ENCODE data around the gene CDH6. TPM values are rescaled to one million over a fixed set of nuclear protein-coding genes. Genes with fewer than 3 reads are reported as not detected.
"Not testable (repeated sequence)": the region's sequence is repeated elsewhere in the genome, so short reads cannot be mapped to it uniquely, and the experiment has no call there.

Gene CDH6
- polyA plus RNA-seq, 4 donors: 50.5 to 66.2 (median 62.9) TPM

DNA sequence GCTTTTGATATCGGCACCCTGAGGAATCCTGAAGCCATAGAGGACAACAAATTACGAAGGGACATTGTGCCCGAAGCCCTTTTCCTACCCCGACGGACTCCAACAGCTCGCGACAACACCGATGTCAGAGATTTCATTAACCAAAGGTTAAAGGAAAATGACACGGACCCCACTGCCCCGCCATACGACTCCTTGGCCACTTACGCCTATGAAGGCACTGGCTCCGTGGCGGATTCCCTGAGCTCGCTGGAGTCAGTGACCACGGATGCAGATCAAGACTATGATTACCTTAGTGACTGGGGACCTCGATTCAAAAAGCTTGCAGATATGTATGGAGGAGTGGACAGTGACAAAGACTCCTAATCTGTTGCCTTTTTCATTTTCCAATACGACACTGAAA lies 129.5 kb downstream of the CDH6 start:
- DNase-seq (ENCODE audit: low read depth in 4 of 4, low spot score in 3 of 4): no peak

DNA sequence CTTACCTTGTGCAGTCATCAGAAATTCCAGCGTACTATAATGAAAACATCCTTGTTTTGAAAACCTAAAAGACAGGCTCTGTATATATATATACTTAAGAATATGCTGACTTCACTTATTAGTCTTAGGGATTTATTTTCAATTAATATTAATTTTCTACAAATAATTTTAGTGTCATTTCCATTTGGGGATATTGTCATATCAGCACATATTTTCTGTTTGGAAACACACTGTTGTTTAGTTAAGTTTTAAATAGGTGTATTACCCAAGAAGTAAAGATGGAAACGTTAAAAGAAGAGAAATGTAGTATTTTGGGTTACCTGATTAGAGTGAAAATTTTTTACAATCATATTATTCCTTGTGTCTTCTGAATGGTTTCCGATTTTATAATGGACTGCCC lies 131.4 kb downstream of the CDH6 start:
- DNase-seq (ENCODE audit: low read depth in 4 of 4, low spot score in 3 of 4): no peak

DNA sequence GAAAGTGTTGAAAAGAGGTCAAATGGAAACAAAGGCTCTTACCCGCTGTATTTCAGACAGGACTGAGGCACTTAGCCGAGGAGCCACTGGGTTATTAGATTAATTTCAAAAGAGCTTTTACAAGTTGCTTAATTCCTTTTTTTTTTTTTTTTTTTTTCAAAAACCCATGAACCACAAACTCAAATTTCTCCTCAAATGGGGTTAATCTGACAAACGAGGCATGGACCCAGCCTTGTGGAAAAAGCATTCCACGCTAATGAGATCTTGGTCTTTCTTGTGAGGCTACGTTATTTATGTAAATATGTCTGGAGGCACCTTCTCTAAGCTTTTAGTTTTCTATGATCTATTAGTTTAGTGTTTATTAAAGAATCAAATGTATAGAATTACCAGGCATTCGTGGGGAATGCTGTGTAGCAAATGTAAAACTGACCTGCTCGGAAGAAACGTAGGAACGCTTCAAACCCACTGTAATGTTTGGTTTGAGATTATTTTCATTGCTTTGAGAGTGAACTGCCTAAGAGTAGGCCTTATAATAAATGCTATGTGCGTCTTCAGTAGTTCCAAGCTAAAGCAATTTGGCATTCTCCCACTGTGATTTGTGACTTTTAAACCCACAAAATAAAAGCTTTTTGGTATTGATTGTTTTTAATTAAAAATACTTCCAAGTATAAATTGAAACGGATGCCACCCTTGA lies 134.7 kb downstream of the CDH6 start:
- DNase-seq (ENCODE audit: low read depth in 4 of 4, low spot score in 3 of 4): no peak

DNA sequence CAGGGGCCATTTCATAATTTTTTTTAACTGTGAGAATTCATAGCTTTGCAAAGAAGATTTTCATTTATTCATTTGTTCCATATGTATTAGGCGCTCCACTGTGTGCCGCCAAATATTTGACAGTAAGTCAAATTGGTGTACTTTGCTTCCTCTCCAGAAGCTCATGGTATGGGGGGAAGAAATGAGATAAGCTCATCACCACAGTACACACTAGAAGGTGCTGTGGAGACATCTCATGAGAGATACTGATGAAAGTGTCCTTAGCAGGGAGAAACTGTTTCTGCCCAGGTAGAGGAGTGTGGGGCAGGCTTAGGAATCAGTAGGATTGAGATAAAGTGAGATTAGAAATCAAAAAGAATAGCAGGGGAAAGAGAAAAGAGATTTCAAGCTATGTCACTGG lies 136.2 kb downstream of the CDH6 start:
- DNase-seq (ENCODE audit: low read depth in 4 of 4, low spot score in 3 of 4): no peak

DNA sequence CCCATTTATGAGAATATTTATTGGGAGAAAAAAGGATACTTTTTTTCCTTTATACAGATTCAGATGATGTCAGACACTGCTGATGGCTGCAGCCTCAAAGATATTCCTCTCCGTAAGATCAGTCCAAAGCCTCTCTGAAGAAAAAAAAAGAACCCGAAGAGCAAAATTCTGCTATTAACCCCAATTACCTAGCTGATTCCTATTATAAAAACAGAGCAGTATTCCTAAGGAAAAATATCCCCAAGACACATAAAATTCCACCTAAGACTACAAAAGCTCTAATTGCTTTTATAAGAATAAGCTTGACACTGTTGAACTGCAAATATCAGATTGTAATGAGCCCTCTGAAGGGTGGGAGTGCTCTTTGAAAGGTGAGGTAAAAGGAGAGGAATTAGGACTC lies 138.7 kb downstream of the CDH6 start:
- DNase-seq (ENCODE audit: low read depth in 4 of 4, low spot score in 3 of 4): no peak

DNA sequence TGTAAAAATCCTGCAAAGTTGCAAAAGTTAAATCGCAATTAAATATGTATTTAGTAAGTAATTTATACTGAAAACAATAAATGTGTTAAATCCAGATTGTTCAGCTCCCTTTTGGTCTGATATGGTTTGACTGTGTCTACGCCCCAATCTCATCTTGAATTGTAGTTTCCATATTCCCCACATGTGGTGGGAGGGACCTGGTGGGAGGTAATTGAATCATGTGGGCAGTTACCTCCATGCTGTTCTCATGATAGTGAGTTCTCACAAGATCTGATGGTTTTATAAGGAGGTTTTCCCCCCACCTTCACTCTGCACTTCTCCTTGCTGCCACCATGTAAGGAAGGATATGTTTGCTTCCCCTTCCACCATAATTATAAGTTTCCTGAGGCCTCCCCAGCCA lies 140.0 kb downstream of the CDH6 start:
- DNase-seq (ENCODE audit: low read depth in 4 of 4, low spot score in 3 of 4): no peak

DNA sequence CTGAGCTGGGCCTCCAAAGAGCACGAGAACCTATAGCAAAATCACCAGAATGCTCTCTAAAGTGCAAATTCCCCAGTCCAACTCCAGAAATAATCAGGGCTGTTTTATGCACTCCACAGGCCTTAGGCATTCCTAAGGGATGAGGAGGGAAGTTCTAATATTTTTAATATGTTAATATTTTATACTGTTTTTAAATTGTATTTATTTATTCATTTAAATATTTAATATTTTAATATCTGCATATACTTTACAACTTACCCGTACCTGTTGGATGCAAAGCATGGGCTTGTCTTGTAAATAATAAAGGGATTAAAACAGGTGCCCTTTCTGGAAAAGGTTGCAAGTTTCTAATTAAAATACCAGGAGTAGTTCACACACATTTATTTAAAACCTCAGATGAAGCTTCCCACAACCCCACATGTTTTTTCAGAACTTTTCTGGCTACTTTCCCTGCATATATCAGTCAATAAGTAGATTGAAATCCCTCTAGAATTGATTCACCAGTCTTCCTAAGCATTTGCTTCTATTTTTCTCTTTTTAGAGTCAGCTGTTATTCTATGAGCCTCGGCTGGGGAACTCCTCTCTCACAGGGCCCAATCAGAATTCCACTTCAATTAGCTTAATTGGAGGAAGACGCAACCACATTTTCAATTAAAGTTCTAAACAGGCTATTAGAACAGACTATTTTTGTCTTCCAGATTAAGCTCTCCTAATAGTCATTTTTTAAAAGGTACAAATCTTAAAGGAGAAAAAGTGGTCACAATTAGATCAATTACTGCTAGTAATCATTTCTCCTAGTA lies 140.8 kb downstream of the CDH6 start:
- no peak for DNase-seq (ENCODE audit: low read depth in 4 of 4, low spot score in 3 of 4)

DNA sequence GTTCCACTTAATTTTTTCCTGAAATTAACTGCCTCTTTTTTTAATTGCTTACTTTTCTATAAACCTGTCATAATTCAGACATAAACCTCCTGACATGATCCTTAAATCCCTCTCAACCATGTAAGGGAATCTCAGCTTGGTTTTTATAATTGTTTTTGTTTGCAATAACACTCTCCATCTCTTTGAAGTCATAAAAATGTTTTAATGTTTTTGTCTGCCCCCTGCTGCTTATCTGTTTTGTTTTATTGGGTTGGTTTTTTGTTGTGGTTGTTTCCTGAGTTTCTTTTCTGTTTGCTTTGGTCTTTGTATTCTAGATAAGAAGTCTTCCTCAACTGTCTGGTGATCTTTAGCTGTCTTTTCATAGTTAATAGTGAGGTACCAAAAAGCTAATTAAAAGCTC lies 142.0 kb downstream of the CDH6 start:
- DNase-seq (ENCODE audit: low read depth in 4 of 4, low spot score in 3 of 4): peak in 1 of 4 donors; percentile 2

DNA sequence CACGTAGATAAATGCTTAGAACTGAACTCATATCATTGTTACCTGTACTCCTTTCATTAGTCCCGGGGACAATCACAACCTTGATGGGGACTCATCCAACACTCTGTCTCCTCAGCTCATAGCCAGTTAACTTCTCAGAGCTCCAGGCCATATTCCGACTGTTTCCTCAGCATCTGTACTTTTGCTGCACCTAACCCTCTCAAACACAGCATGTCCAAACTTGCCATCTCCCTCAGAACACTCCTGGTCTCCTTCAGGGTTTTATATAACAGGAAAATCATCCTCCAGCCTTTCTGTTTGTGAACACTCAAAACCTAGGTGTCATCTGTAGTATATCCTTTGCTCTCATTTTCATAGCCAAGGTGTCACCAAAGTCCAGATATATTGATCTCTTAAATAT lies 150.5 kb downstream of the CDH6 start:
- DNase-seq (ENCODE audit: low read depth in 4 of 4, low spot score in 3 of 4): no peak

DNA sequence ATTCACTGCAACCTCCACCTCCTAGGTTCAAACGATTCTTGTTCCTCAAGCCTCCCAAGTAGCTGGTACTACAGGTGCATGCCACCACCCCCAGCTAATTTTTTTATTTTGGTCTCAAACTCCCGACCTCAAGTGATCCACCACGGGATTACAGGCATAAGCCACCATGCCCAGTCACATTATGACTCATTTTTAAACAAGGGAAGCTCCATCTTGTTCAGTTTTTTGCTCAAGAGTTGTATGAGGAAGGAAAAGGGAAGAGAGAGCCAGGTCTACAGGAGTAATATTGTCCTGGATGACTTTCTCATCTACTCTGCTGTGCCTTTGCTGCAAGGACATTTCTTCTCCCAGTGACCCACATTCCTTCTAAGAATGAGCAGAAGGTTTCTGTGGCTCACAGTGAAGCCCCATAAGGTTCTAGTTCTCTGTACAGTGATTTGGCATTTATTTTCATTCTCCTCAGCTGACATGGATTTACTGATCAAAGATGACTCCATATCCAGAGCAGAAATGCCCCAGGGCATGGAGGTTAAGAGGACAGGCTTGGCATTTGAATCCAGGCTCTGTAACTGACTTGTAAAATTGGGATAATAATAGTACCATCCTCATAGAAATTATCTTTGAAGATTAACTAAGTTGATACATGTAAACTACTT lies 153.5 kb downstream of the CDH6 start:
- DNase-seq (ENCODE audit: low read depth in 4 of 4, low spot score in 3 of 4): no peak

GRCh38 chr5:31347552-31347905 lies 154.0 kb downstream of the CDH6 start:
- no peak for DNase-seq (ENCODE audit: low read depth in 4 of 4, low spot score in 3 of 4)

DNA sequence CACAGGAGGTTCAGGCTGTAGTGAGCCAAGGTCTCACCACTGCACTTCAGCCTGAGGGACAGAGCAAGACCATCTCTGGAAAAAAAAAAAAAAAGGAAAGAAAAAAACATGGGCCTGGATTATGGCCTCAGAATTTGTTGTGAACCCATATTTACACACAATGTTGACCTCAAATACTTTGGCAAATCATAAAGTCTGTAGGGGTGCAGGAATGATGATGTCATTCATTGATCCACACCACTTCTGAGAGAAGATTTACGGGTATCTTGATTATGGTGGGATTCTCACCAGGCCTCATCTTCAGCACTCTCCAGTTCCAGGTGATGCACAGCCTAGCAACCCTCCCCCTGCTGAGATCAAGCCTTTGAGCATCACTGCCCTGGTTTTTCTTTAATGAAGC lies 156.9 kb downstream of the CDH6 start:
- no peak for DNase-seq (ENCODE audit: low read depth in 4 of 4, low spot score in 3 of 4)

DNA sequence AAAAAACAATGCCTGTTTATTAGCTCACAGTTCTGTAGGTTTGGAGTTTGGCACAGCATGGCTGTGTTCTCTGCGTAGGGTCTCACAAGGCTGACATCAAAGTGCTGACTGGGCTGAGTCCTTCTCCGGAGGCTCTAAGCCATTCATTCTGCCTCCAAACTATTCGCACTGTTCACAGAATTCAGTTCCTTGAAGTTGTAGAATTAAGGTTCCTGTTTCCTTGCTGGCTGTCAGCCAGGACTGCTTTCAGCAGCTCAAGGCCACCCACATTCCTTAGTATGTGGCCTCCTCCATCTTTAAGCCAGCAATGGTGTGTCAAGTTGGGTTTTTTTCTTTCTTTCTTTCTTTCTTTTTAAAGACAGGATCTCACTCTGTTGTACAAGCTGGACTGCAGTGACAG lies 161.9 kb downstream of the CDH6 start:
- DNase-seq (ENCODE audit: low read depth in 4 of 4, low spot score in 3 of 4): no peak

GRCh38 chr5:31357038-31357437 lies 163.6 kb downstream of the CDH6 start:
- no peak for DNase-seq (ENCODE audit: low read depth in 4 of 4, low spot score in 3 of 4)

- no peak for DNase-seq (ENCODE audit: low read depth in 4 of 4, low spot score in 3 of 4)
Measured at GRCh38 chr5:31359839-31360238, 166.4 kb downstream of the CDH6 start.

DNA sequence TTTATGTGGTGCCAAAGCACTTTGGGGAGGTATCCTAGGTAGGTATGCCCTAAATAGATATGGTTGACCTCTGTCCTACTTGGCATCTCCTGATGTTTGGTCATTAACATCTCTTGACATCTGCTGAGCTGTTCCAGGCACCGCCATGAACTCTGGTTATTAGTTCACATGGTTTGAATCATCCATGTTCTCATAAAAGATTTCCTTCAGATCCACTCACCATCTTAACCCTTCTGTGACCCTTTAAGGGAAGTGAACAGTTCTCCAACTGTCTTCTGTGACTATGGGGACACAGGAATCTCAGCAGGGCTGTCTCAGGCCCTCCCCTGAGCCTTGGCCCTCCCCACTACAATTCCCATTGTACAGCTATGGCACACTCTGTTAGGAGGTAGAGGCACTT lies 167.7 kb downstream of the CDH6 start:
- DNase-seq (ENCODE audit: low read depth in 4 of 4, low spot score in 3 of 4): no peak

GRCh38 chr5:31361704-31362528 lies 168.4 kb downstream of the CDH6 start:
- DNase-seq (ENCODE audit: low read depth in 4 of 4, low spot score in 3 of 4): not testable (repeated sequence)

DNA sequence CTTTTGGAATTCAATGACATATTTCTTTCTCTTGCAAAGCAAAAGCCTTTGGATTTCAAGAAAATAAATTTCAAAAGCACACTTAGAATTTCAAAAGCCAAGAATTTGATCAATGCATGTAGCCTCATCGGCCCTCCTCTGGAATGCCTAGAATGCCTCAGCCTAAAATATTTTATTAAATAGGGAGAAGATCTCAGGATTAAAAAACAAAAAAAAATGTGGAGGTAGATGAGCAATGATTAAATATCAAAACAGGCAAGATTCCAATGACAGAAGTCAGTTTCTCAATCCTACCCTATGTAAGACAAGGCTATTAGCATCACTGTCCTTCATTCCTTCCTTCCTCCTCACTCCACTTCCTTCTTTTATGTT lies 169.0 kb downstream of the CDH6 start:
- no peak for DNase-seq (ENCODE audit: low read depth in 4 of 4, low spot score in 3 of 4)

GRCh38 chr5:31362931-31363568 lies 169.6 kb downstream of the CDH6 start:
- no peak for DNase-seq (ENCODE audit: low read depth in 4 of 4, low spot score in 3 of 4)

DNA sequence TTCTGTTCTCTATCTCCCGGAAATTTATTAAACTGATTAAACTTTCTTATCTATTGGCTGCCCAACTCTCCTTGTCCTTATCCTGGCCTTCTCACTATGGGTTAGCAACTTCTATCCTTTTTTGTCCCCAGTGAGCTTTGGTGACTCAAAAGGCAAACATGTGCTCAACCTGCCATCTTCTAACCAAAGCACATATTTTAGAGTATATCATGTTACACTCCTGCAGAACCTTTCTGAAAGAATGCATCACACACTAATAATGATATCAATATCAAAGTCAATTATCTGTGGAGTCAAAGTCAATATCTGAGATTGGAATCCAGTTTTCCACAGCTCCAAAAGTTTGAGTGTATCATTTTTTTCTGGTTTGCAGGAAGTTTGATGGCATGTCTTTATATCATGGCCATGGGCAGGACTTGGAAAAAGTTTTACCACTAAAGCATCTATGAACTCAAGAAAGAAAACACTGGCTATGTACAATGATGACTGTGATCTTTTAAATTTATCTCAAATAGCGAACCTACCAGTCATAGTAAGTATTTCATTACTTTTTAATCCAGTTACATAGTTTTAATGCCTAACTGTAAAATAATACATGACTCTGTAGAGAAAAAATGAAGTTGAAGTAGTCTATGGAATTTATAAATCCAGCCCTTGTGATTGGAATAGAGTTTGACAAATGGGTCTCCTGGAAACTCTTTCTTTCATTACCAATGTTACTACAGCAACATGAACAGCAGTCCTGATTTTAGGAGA lies 171.6 kb downstream of the CDH6 start:
- no peak for DNase-seq (ENCODE audit: low read depth in 4 of 4, low spot score in 3 of 4)
